ENCODE data around the gene SORL1-AS1.

- TF ChIP-seq CTCF (IDR thresholded peaks at IDR 0.05) (no peak), POLR2A (IDR thresholded peaks at IDR 0.05) (no peak)
Measured at GRCh38 chr11:121418625-121419114, 34.1 kb downstream of the SORL1-AS1 start.
